ENCODE data around the gene CAMTA1. TPM values are rescaled to one million over a fixed set of nuclear protein-coding genes. Genes with fewer than 3 reads are reported as not detected.
A peak's percentile ranks its signal among the peaks of the same experiment; 100 is the strongest.

The CAMTA1 gene
- polyA plus RNA-seq, 1 donor from 2014 or later: 162 TPM

- TF ChIP-seq EZH2 (IDR thresholded peaks at IDR 0.05; ENCODE audit: borderline replicate concordance, insufficient read depth, low read length, poor library complexity, severe bottlenecking) (no peak), TAF1 (IDR thresholded peaks at IDR 0.05; ENCODE audit: low read depth) (no peak), SMC3 (conservative IDR thresholded peaks at IDR 0.05; ENCODE audit: poor library complexity) (no peak), REST (IDR thresholded peaks at IDR 0.05; ENCODE audit: borderline replicate concordance) (no peak), POLR2AphosphoS5 (IDR thresholded peaks at IDR 0.05) (no peak), EP300 (conservative IDR thresholded peaks at IDR 0.05; ENCODE audit: poor library complexity, severe bottlenecking) (no peak), RAD21 (conservative IDR thresholded peaks at IDR 0.05) (no peak)
- TF ChIP-seq, protein P1, sequence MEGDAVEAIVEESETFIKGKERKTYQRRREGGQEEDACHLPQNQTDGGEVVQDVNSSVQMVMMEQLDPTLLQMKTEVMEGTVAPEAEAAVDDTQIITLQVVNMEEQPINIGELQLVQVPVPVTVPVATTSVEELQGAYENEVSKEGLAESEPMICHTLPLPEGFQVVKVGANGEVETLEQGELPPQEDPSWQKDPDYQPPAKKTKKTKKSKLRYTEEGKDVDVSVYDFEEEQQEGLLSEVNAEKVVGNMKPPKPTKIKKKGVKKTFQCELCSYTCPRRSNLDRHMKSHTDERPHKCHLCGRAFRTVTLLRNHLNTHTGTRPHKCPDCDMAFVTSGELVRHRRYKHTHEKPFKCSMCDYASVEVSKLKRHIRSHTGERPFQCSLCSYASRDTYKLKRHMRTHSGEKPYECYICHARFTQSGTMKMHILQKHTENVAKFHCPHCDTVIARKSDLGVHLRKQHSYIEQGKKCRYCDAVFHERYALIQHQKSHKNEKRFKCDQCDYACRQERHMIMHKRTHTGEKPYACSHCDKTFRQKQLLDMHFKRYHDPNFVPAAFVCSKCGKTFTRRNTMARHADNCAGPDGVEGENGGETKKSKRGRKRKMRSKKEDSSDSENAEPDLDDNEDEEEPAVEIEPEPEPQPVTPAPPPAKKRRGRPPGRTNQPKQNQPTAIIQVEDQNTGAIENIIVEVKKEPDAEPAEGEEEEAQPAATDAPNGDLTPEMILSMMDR (IDR thresholded peaks at IDR 0.05; ENCODE audit: poor library complexity, severe bottlenecking): no peak
- peak overlapping the region; percentile 73 for H3K27ac ChIP-seq (ENCODE audit: low read length)
Measured at GRCh38 chr1:7110321-7110720, 325.1 kb downstream of the CAMTA1 start.

GRCh38 chr1:7111853-7112252, 326.6 kb downstream of the CAMTA1 start:
- H3K9ac ChIP-seq (ENCODE audit: low read length): no peak overlapping the region
- no peaks in the 10 kb centered on the region for H3K79me2 ChIP-seq (replicated peaks; ENCODE audit: insufficient read depth, low read length)
- H3K9me3 ChIP-seq (ENCODE audit: low read length): no peaks in the 10 kb centered on the region
- no peak for TF ChIP-seq EP300 (conservative IDR thresholded peaks at IDR 0.05; ENCODE audit: poor library complexity, severe bottlenecking)
- TF ChIP-seq, protein P1 (IDR thresholded peaks at IDR 0.05; ENCODE audit: poor library complexity, severe bottlenecking): no peak
- no peak for TF ChIP-seq EZH2 (IDR thresholded peaks at IDR 0.05; ENCODE audit: borderline replicate concordance, insufficient read depth, low read length, poor library complexity, severe bottlenecking)
- no peak for TF ChIP-seq MXI1 (conservative IDR thresholded peaks at IDR 0.05; ENCODE audit: poor library complexity, severe bottlenecking)
- no peak for TF ChIP-seq SMC3 (conservative IDR thresholded peaks at IDR 0.05; ENCODE audit: poor library complexity)
- no peak for TF ChIP-seq TAF1 (IDR thresholded peaks at IDR 0.05; ENCODE audit: low read depth)
- TF ChIP-seq REST (IDR thresholded peaks at IDR 0.05; ENCODE audit: borderline replicate concordance): no peak
- no peak for TF ChIP-seq RAD21 (conservative IDR thresholded peaks at IDR 0.05)
- no peak for TF ChIP-seq POLR2AphosphoS5 (IDR thresholded peaks at IDR 0.05)
- no peaks in the 10 kb centered on the region for H4K20me1 ChIP-seq (ENCODE audit: insufficient read depth)
- no peaks in the 10 kb centered on the region for H3K36me3 ChIP-seq (ENCODE audit: insufficient read depth, low read length)
- H3K9me2 ChIP-seq (ENCODE audit: insufficient read depth, low read length): no peaks in the 10 kb centered on the region
- H3F3A ChIP-seq (ENCODE audit: insufficient read depth, low read length, poor library complexity, severe bottlenecking): no peaks in the 10 kb centered on the region
- H3K4me2 ChIP-seq (ENCODE audit: low read length): no peak overlapping the region
- no peak overlapping the region for H2AFZ ChIP-seq (ENCODE audit: low read depth, low read length)
- no peak overlapping the region for H3K4me3 ChIP-seq (ENCODE audit: low read length)
- H3K27me3 ChIP-seq (ENCODE audit: insufficient read depth, low read depth, low read length): no peaks in the 10 kb centered on the region
- no peak overlapping the region for H3K27ac ChIP-seq (ENCODE audit: low read length)

More at GRCh38 chr1:7110321-7110720, 325.1 kb downstream of the CAMTA1 start:
- Histone ChIP-seq H3K36me3 (ENCODE audit: insufficient read depth, low read length) (no peaks in the 10 kb centered on the region), H3K4me2 (ENCODE audit: low read length) (no peak overlapping the region), H3K27me3 (ENCODE audit: insufficient read depth, low read depth, low read length) (no peaks in the 10 kb centered on the region), H3K79me2 (replicated peaks; ENCODE audit: insufficient read depth, low read length) (no peaks in the 10 kb centered on the region), H3K4me3 (ENCODE audit: low read length) (peak overlapping the region; percentile 3), H3K9me2 (ENCODE audit: insufficient read depth, low read length) (no peaks in the 10 kb centered on the region), H4K20me1 (ENCODE audit: insufficient read depth) (no peaks in the 10 kb centered on the region), H3K9ac (ENCODE audit: low read length) (peak overlapping the region; percentile 42), H3F3A (ENCODE audit: insufficient read depth, low read length, poor library complexity, severe bottlenecking) (no peaks in the 10 kb centered on the region), H3K9me3 (ENCODE audit: low read length) (no peaks in the 10 kb centered on the region), H2AFZ (ENCODE audit: low read depth, low read length) (no peak overlapping the region)

All from neural cell (in vitro differentiated cells).